ENCODE results near the gene TFDP1.

GRCh38 chr13:113573065-113573464, 11.5 kb upstream of the TFDP1 start:
- TF ChIP-seq EZH2 (IDR thresholded peaks at IDR 0.05; ENCODE audit: insufficient read depth, low read length) (no peak), CTCF (IDR thresholded peaks at IDR 0.05; ENCODE audit: insufficient read depth, low read depth, low read length) (no peak)

All from astrocyte (in vitro differentiated cells and primary cell).